B cell (primary cell): ENCODE data around the gene TPRN.

Source experiments
- EZH2 ChIP-seq: IDR thresholded peaks from 2 replicates; pipeline ENCODE4 v1.6.1; 2012; ENCODE audit warnings: borderline replicate concordance, low read depth, mild to moderate bottlenecking, moderate library complexity, low read length; ENCODE audit not compliant: insufficient read depth, poor library complexity, severe bottlenecking
- TF ChIP-seq, protein P1 (sequence below): fragments of 200-600 bp; IDR thresholded peaks from one replicate; pipeline ENCODE4 v1.8.0; 2022; ENCODE audit warnings: antibody characterized with exemption, mild to moderate bottlenecking

DNA sequence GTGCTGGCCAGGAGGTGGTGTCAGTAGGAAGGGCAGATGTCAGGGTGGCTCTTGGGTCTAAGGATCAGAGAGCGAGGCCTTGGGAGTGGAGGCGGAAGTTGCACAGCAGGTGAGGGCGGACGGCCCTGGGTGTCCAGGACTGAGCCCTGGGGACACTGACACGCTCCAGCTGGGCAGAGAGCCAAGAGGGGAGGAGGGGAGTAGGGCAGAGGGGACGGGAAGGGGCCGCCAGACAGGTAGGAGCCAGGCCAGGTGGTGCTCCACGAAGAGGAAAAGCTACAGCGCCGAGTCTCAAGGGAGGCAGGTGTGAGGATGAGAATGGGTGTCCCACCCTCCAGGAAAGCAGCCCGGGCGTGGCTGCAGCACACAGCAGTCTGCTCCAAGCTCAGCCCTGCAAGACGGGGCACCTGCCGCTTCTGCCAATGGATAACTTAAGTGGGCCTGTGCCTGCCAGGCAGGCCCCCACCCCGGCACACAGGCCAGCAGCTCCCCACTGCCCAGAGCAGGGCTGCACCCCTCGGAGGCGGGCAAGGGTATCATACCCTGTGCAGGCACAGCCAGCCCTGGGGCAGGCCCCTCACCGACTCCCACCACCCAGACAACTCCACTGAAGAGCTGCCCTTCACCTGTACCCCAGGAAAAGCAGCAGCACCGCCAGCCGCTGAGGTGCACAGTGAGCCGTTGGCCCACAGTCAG is 4.9 kb downstream of the TPRN start:
- TF ChIP-seq, protein P1, sequence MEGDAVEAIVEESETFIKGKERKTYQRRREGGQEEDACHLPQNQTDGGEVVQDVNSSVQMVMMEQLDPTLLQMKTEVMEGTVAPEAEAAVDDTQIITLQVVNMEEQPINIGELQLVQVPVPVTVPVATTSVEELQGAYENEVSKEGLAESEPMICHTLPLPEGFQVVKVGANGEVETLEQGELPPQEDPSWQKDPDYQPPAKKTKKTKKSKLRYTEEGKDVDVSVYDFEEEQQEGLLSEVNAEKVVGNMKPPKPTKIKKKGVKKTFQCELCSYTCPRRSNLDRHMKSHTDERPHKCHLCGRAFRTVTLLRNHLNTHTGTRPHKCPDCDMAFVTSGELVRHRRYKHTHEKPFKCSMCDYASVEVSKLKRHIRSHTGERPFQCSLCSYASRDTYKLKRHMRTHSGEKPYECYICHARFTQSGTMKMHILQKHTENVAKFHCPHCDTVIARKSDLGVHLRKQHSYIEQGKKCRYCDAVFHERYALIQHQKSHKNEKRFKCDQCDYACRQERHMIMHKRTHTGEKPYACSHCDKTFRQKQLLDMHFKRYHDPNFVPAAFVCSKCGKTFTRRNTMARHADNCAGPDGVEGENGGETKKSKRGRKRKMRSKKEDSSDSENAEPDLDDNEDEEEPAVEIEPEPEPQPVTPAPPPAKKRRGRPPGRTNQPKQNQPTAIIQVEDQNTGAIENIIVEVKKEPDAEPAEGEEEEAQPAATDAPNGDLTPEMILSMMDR = no peak
- TF ChIP-seq EZH2 = no peak
